Measurements from ENCODE around the gene RTP3. TPM values are rescaled to one million over a fixed set of nuclear protein-coding genes. Genes with fewer than 3 reads are reported as not detected.
A peak's percentile ranks its signal among the peaks of the same experiment; 100 is the strongest.

RTP3 gene
- total and polyA plus RNA-seq, 4 donors = 1.0 to 61.7 (median 26.6) TPM

- TF ChIP-seq GABPA (IDR thresholded peaks at IDR 0.05 in 1 of 2, conservative IDR thresholded peaks at IDR 0.05 in 1 of 2) = no peak
- TF ChIP-seq MAX (IDR thresholded peaks at IDR 0.05) = no peak
Observed at GRCh38 chr3:46464326-46465195, 33.2 kb upstream of the RTP3 start, which contains the start of gene LTF (continued).

DNA sequence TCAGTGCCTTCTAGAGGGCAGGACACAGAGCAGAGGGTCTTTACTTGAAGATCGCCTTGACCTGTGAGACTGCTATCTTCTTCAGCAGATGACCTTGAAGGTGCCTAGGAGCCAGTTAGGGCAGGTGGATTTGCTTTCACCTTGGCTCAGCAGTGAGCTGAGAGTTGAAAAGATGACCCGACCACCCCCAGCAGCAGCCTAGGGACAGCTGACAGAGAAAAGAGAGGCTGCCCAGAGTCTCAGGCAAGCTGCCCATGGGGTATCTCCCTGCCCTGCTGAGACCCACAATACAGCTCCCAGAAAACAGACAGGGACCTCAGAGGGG is 32.6 kb upstream of the RTP3 start:
- no peak overlapping the region for H3K27ac ChIP-seq (ENCODE audit: low read depth in 1 of 2, low read length in 2 of 2)
- H3K36me3 ChIP-seq (ENCODE audit: control insufficient read depth in 4 of 4, insufficient read depth in 3 of 4, low read depth in 1 of 4, low read length in 3 of 4) = no peaks in the 10 kb centered on the region
- no peak overlapping the region for H3K4me3 ChIP-seq (ENCODE audit: low read depth in 1 of 3, low read length in 3 of 3)
- peaks cover 0 to 9% (median 0%) of the 10 kb centered on the region in 4 donors for H3K27me3 ChIP-seq (ENCODE audit: control insufficient read depth in 4 of 4, insufficient read depth in 4 of 4, low read length in 3 of 4)
- H3K4me1 ChIP-seq (ENCODE audit: control insufficient read depth in 4 of 4, insufficient read depth in 4 of 4, low read length in 3 of 4) = no peaks in the 10 kb centered on the region
- no peaks in the 10 kb centered on the region for H3K9me3 ChIP-seq (ENCODE audit: control insufficient read depth in 4 of 4, low read length in 3 of 4)
- WGBS = 40% methylated on average over 2 of the region's 2 CpGs
- peak; percentile 8 for DNase-seq (ENCODE audit: low spot score)
- H3K9ac ChIP-seq (ENCODE audit: low read depth in 1 of 2, low read length in 2 of 2) = no peak overlapping the region
- TF ChIP-seq FOXA1 (IDR thresholded peaks at IDR 0.05) (no peak), RXRA (IDR thresholded peaks at IDR 0.05) (no peak), HNF4G (IDR thresholded peaks at IDR 0.05) (no peak), FOXA2 (IDR thresholded peaks at IDR 0.05) (no peak), GABPA (IDR thresholded peaks at IDR 0.05 in 1 of 2, conservative IDR thresholded peaks at IDR 0.05 in 1 of 2) (no peak), RAD21 (IDR thresholded peaks at IDR 0.05) (no peak)
- TF ChIP-seq, protein P1, sequence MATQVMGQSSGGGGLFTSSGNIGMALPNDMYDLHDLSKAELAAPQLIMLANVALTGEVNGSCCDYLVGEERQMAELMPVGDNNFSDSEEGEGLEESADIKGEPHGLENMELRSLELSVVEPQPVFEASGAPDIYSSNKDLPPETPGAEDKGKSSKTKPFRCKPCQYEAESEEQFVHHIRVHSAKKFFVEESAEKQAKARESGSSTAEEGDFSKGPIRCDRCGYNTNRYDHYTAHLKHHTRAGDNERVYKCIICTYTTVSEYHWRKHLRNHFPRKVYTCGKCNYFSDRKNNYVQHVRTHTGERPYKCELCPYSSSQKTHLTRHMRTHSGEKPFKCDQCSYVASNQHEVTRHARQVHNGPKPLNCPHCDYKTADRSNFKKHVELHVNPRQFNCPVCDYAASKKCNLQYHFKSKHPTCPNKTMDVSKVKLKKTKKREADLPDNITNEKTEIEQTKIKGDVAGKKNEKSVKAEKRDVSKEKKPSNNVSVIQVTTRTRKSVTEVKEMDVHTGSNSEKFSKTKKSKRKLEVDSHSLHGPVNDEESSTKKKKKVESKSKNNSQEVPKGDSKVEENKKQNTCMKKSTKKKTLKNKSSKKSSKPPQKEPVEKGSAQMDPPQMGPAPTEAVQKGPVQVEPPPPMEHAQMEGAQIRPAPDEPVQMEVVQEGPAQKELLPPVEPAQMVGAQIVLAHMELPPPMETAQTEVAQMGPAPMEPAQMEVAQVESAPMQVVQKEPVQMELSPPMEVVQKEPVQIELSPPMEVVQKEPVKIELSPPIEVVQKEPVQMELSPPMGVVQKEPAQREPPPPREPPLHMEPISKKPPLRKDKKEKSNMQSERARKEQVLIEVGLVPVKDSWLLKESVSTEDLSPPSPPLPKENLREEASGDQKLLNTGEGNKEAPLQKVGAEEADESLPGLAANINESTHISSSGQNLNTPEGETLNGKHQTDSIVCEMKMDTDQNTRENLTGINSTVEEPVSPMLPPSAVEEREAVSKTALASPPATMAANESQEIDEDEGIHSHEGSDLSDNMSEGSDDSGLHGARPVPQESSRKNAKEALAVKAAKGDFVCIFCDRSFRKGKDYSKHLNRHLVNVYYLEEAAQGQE (IDR thresholded peaks at IDR 0.05) = no peak

DNA sequence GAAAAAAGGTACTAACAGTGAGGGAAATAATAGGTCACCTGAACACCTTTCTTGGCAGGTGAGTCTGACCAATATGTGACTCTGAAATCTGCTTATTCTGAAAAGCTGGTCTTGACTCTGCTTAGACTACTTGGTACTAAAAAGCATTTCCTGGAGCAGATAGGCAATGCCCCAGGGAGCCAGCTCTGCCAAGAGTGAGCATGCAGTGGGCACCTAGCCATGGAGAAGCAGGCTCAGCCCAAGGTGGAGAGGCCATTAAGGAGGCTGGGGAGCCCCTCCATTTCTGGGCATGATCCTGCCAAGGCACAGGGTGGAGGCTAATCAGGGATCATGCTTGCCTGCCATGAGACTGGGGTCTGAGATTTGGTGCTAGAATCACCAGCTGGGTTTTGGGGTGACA is 31.5 kb upstream of the RTP3 start:
- H3K9ac ChIP-seq (ENCODE audit: low read depth in 1 of 2, low read length in 2 of 2) = no peak overlapping the region
- DNase-seq (ENCODE audit: low spot score) = peak; percentile 22
- no peak overlapping the region for H3K4me3 ChIP-seq (ENCODE audit: low read depth in 1 of 3, low read length in 3 of 3)
- no peaks in the 10 kb centered on the region for H3K9me3 ChIP-seq (ENCODE audit: control insufficient read depth in 4 of 4, low read length in 3 of 4)
- H3K36me3 ChIP-seq (ENCODE audit: control insufficient read depth in 4 of 4, insufficient read depth in 3 of 4, low read depth in 1 of 4, low read length in 3 of 4) = no peaks in the 10 kb centered on the region
- TF ChIP-seq TAF1 (conservative IDR thresholded peaks at IDR 0.05) (no peak), FOXA2 (IDR thresholded peaks at IDR 0.05) (no peak), FOXA1 (IDR thresholded peaks at IDR 0.05) (no peak), HNF4A (conservative IDR thresholded peaks at IDR 0.05) (no peak), RAD21 (IDR thresholded peaks at IDR 0.05) (no peak), NR2F2 (IDR thresholded peaks at IDR 0.05) (no peak), GABPA (IDR thresholded peaks at IDR 0.05 in 1 of 2, conservative IDR thresholded peaks at IDR 0.05 in 1 of 2) (no peak), RXRA (IDR thresholded peaks at IDR 0.05) (no peak)
- TF ChIP-seq, protein P2, sequence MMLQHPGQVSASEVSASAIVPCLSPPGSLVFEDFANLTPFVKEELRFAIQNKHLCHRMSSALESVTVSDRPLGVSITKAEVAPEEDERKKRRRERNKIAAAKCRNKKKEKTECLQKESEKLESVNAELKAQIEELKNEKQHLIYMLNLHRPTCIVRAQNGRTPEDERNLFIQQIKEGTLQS (IDR thresholded peaks at IDR 0.05) = no peak
- no peak overlapping the region for H3K27ac ChIP-seq (ENCODE audit: low read depth in 1 of 2, low read length in 2 of 2)
- H3K4me1 ChIP-seq (ENCODE audit: control insufficient read depth in 4 of 4, insufficient read depth in 4 of 4, low read length in 3 of 4) = no peaks in the 10 kb centered on the region
- peaks cover 0 to 9% (median 0%) of the 10 kb centered on the region in 4 donors for H3K27me3 ChIP-seq (ENCODE audit: control insufficient read depth in 4 of 4, insufficient read depth in 4 of 4, low read length in 3 of 4)

Measured in liver (tissue), 9 donors.